Tibial nerve (tissue), 4 donors: Measurements from ENCODE around the gene LYRM4. TPM values are rescaled to one million over a fixed set of nuclear protein-coding genes. Genes with fewer than 3 reads are reported as not detected.

Experiments
- DNase-seq, 2 donors: peaks; one replicate each; pipeline ENCODE4 v3.0.0-alpha.2; 2019; ENCODE audit warnings: low spot score in 2 of 2
- H3K27ac ChIP-seq, 4 donors: fragments of 200-600 bp; sonication (generic) in 3 of 4; one replicate each; pipeline ENCODE4 v1.5.1; 2017 to 2019; ENCODE audit warnings: mild to moderate bottlenecking in 1 of 4
- H3K27me3 ChIP-seq, 2 donors: fragments of 200-600 bp; sonication (generic) in 1 of 2; one replicate each; pipeline versions ENCODE4 v1.5.1 to v1.6.0; 2017 to 2019
- H3K36me3 ChIP-seq, 3 donors: fragments of 200-600 bp; sonication (generic); one replicate each; pipeline ENCODE4 v1.5.1; 2018 to 2019
- H3K4me1 ChIP-seq, 4 donors: fragments of 200-600 bp; sonication (generic) in 3 of 4; one replicate each; pipeline ENCODE4 v1.5.1; 2017 to 2019
- H3K4me3 ChIP-seq, 4 donors: fragments of 200-600 bp; sonication (generic) in 3 of 4; one replicate each; pipeline ENCODE4 v1.5.1; 2017 to 2019; ENCODE audit warnings: mild to moderate bottlenecking in 1 of 4, moderate library complexity in 1 of 4
- H3K9me3 ChIP-seq, 4 donors: fragments of 200-600 bp; sonication (generic) in 3 of 4; one replicate each; pipeline ENCODE4 v1.5.1; 2017 to 2019
- CTCF ChIP-seq, 5 experiments: fragments of 200-600 bp in 3 of 5; fragments of 450-650 bp in 2 of 5; sonication (generic) in 3 of 5; IDR thresholded peaks; one replicate each; pipeline ENCODE4 v1.5.1; 2016 to 2019; ENCODE audit warnings: antibody characterized with exemption in 5 of 5, mild to moderate bottlenecking in 3 of 5, moderate library complexity in 2 of 5
- EP300 ChIP-seq, 2 donors: sonication (generic); formaldehyde crosslinking; IDR thresholded peaks; one replicate each; pipeline ENCODE4 v1.6.1; 2017; ENCODE audit warnings: antibody characterized with exemption in 2 of 2, mild to moderate bottlenecking in 1 of 2
- POLR2A ChIP-seq, 2 donors: fragments of 450-650 bp; IDR thresholded peaks; one replicate each; pipeline ENCODE4 v1.6.1; 2017; ENCODE audit warnings: antibody characterized with exemption in 2 of 2, mild to moderate bottlenecking in 2 of 2, moderate library complexity in 2 of 2
- WGBS, 2 donors: methylation state at CpG; one replicate each; pipeline ENCODE4 v1.1.5; 2018; 5-methylcytosine and 5-hydroxymethylcytosine counted together
- total RNA-seq, 4 donors: library from RNA; depleted of rRNA; stranded (reverse); fragments of >200 nt; gene quantifications; one replicate each; pipeline ENCODE4 v1.1.0, GENCODE V29; 2016

LYRM4 gene
- 10 to 100 TPM; 21.8 to 31.0 (median 27.4) TPM for total RNA-seq

DNA sequence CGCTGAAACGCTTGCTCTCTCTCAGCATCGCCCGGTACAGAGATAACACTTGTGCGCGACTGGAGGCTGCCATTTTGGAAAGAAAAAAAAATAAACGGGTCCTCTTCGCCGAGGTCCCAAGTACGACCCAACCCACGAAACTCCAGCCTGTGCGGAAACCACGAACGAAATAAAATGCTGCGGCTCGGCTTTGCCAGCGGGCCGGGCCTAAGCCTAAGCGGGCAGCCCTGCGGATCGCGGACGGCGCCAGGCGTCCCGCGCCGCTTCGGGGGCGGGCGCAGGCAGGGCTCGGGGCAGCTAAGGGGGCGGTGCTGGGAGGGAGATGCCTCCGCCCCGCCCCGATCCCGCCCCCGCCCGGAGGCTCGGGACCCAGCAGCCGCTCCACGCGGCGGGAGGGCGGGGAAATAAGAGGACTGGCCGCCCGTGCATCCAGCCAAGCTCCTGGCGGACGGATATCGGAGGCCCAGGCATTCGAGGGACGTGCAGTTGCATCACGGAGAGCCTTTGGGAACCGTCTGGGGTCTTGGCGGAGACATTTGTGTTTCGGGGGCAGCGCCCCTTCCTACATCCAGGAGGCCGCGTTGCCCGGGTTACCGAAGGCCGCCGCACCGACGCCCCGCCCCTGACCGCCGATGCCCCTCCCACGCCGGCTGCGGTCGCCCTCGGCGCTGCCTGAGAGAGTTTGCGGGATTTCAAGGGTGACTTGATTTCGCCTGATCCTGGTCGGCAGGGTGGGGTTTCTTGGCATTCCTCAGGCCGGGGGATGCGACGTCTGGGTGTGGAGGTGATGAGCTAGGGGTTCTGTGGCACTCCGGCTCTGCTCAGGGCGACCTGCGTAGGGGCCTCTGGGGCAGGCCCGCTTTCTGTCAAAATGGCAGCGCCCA lies at the start of gene LYRM4, which contains the start of gene FARS2:
TSS of gene LYRM4 (minus strand) at position 290 of the 884 bp plus-strand sequence. CDS start at position 73, 217 bp downstream.
TSS of gene FARS2 (plus strand) at position 853 of the 884 bp plus-strand sequence.
- Histone ChIP-seq H3K4me1 (peaks cover 0 to 28% (median 12%) of the 10 kb centered on the region in 4 donors), H3K27me3 (no peaks in the 10 kb centered on the region), H3K36me3 (peaks cover 0 to 15% (median 0%) of the 10 kb centered on the region in 3 donors), H3K4me3 (peak within 1 kb of the TSS; percentile 73 to 90 (median 86)), H3K9me3 (no peaks in the 10 kb centered on the region), H3K27ac (peak within 1 kb of the TSS; percentile 94 to 97 (median 95))
- TF ChIP-seq EP300 (IDR thresholded peaks at IDR 0.05) = peak; percentile 16 to 67
- peak in 2 of 5 experiments; percentile 29 to 66 for TF ChIP-seq CTCF (IDR thresholded peaks at IDR 0.05)
- no peak for TF ChIP-seq POLR2A (IDR thresholded peaks at IDR 0.05)
- peak; percentile 81 to 82 for DNase-seq
- 0 to 1% methylated on average over 10 to 48 of the region's 85 CpGs for WGBS, 2 donors

DNA sequence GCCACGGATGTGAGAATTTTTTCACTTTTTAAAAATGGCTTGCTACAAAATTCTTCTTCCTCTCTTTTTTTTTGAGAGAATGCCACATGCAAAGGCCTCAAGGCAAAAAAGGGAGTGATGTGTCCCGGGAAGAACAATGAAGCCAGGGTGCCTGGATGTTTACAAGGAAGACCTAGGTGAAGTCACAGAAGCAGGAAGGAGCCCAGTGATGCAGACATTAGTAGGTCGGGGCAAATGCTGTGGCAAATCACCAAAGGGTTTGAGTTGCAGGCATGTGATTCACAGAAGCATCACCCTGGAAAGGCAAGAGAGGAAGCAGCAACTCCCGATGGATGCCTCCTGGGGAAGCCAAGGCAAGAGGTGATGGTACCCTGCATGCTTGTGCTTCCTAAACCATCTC lies 47.3 kb upstream of the LYRM4 start:
- no peaks in the 10 kb centered on the region for H3K27me3 ChIP-seq
- DNase-seq = no peak
- H3K9me3 ChIP-seq = no peaks in the 10 kb centered on the region
- WGBS, 2 donors = 79 to 85% methylated on average over 4 of the region's 4 CpGs
- H3K36me3 ChIP-seq = no peaks in the 10 kb centered on the region
- TF ChIP-seq CTCF (IDR thresholded peaks at IDR 0.05) (no peak), POLR2A (IDR thresholded peaks at IDR 0.05) (no peak), EP300 (IDR thresholded peaks at IDR 0.05) (no peak)
- no peak overlapping the region for H3K27ac ChIP-seq
- H3K4me1 ChIP-seq = no peaks in the 10 kb centered on the region
- H3K4me3 ChIP-seq = no peak overlapping the region

GRCh38 chr6:5307058-5307457 lies 46.3 kb upstream of the LYRM4 start:
- no peak overlapping the region for H3K27ac ChIP-seq
- peaks cover 0 to 5% (median 0%) of the 10 kb centered on the region in 4 donors for H3K4me1 ChIP-seq
- TF ChIP-seq POLR2A (IDR thresholded peaks at IDR 0.05) (no peak), CTCF (IDR thresholded peaks at IDR 0.05) (no peak), EP300 (IDR thresholded peaks at IDR 0.05) (no peak)
- H3K27me3 ChIP-seq = no peaks in the 10 kb centered on the region
- H3K36me3 ChIP-seq = no peaks in the 10 kb centered on the region
- no peak for DNase-seq
- no peaks in the 10 kb centered on the region for H3K9me3 ChIP-seq
- H3K4me3 ChIP-seq = no peak overlapping the region

DNA sequence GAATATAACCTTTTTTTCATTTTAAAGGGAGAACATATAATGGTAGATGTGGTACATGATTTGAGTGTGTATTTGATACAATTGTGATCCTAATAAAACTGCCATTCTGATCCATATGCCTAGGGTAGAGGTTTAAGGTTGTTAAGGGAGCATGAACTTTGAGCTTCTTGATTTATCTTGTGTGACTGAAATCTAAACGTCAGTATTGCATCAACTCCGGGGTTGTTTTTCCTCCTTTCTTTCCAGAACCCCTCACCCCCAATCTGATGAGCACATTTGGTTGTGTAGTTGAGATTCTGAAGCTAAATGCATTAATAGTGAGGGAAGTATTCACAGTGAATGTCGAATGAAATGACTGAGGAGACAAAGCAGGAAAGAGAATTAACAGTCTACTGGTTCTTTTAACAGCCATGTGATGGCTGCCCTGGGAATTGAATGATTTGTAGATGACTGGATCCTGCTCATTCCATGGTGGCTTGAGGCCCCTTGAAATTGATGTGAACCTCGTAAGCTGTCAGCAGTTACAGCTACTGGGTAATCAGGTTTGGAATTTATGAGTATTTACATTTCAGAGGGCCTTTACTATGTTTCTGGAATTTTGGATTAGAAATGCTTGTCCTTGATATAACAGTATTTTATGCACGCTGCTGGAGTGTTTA lies 45.3 kb upstream of the LYRM4 start:
- Histone ChIP-seq H3K27me3 (no peaks in the 10 kb centered on the region), H3K4me3 (no peak overlapping the region), H3K9me3 (no peaks in the 10 kb centered on the region), H3K36me3 (no peaks in the 10 kb centered on the region), H3K4me1 (peaks cover 0 to 5% (median 0%) of the 10 kb centered on the region in 4 donors), H3K27ac (no peak overlapping the region)
- no peak for DNase-seq
- TF ChIP-seq EP300 (IDR thresholded peaks at IDR 0.05) (no peak), POLR2A (IDR thresholded peaks at IDR 0.05) (no peak), CTCF (IDR thresholded peaks at IDR 0.05) (no peak)
- 54 to 62% methylated on average over 5 of the region's 5 CpGs for WGBS, 2 donors

DNA sequence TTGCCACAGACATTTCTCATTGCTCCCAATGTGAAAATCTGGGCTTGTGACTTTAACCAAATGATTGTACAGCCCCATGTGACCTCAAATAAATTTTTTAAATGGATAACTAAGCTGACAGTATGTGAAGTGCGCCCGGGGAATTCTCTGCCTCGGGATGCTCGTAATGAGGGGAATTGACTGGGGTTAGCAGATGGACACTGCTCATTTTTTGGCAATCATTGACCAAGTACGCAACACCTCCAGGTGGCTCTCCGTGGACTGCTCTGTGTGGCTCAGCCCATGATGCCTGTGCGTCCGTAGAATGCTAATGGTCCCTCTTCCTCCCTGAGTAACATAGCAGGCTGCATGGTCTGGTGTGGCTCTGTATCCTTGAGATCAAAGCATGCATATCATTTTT lies 42.9 kb upstream of the LYRM4 start:
- peaks cover 0 to 5% (median 0%) of the 10 kb centered on the region in 4 donors for H3K4me1 ChIP-seq
- no peak overlapping the region for H3K4me3 ChIP-seq
- no peaks in the 10 kb centered on the region for H3K27me3 ChIP-seq
- H3K9me3 ChIP-seq = no peaks in the 10 kb centered on the region
- 91 to 95% methylated on average over 8 of the region's 8 CpGs for WGBS, 2 donors
- DNase-seq = no peak
- no peak overlapping the region for H3K27ac ChIP-seq
- no peaks in the 10 kb centered on the region for H3K36me3 ChIP-seq
- TF ChIP-seq POLR2A (IDR thresholded peaks at IDR 0.05) = no peak
- no peak for TF ChIP-seq EP300 (IDR thresholded peaks at IDR 0.05)
- TF ChIP-seq CTCF (IDR thresholded peaks at IDR 0.05) = no peak
